HG02840 (cell line): ENCODE results near the gene NACC2.
"Not testable (repeated sequence)": the region's sequence is repeated elsewhere in the genome, so short reads cannot be mapped to it uniquely, and the experiment has no call there.

Experiments used
- ATAC-seq: cut with Tn5 transposase; IDR thresholded peaks from one replicate; pipeline ENCODE4 v1.9.1; 2021; ENCODE audit warnings: mild to moderate bottlenecking, moderate library complexity, moderate number of reproducible peaks; ENCODE audit not compliant: unreplicated experiment, low FRiP score

NACC2 gene

GRCh38 chr9:135968601-135969000 lies 126.5 kb downstream of the NACC2 start:
- ATAC-seq = no peak

GRCh38 chr9:135968083-135968476 lies 127.0 kb downstream of the NACC2 start:
- ATAC-seq = no peak

- ATAC-seq = not testable (repeated sequence)
Measured at GRCh38 chr9:135966916-135967260, 128.2 kb downstream of the NACC2 start.

- ATAC-seq = no peak
Measured at GRCh38 chr9:135965124-135965756, 129.8 kb downstream of the NACC2 start.

- no peak for ATAC-seq
Measured at GRCh38 chr9:135963938-135964337, 131.2 kb downstream of the NACC2 start.

- no peak for ATAC-seq
Measured at GRCh38 chr9:135963338-135963737, 131.8 kb downstream of the NACC2 start.

DNA sequence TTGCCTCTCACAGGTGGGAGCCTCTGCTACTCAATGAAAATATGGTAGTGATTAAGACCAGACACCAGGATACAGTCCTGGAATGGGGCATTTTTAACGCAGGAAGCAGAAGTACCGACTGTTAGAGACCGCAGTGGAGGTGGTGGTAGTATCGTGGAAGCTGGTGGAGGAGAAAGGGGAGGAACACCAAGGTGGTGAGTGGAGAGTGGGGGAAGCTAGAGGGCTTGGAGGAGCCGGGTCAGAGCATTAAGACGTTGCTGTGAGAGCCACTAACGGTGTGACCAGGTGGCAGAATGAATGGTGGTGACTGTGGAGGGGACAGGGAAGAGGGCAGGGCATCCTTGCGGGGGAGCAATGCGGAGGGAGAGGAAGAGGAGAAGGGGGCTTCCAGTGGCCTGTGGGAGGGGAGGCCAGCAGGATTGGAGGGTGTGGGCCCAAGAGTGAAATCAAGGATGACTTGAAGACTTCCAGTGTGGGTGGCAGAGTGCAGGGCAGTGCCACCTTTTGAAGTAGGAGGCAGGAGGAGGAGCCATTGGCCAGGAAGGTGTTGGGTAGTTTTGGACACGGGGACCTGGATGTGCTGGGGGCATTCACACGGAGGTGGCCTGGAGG lies 132.3 kb downstream of the NACC2 start:
- ATAC-seq = no peak

DNA sequence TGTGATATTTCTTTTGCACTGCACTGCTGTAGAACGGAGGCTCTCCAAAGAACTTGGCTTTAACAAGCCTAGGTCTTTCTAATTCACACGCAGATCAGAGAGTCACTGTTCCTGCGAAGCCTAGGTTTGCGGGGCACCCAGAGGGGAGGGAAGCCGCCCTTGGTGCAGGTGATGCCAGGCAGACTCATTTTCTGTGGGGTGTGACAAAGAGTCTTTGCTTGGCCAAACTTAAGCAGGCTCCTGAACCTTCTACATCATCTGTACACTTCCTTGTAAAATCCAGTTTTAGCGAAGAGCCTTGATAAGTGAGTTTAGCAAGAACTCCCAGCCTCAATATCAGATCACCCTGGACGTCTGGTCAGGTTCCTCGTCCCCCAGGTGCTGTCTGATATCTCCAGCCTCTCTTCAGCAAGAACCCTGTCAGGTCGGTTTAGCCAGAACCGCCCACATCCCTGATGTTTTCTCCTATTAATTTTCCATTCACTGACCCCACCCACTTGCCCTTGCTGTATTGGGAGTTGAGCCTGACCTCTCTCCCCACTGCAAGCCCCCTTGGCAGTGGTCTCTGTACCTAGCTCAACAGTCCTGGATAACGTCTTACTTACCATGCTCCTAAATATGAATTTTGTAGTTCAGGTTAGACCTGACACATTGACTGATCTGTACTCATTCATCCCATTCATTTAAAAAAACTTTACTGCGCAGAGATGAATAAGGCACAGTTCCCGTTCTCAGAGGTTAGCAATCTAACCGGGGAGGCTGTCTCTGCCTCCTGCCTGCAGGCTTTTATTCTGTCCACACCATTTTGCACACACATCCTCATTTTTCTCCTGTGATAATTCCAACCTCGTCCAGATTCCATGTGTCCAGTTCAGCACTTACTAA lies 133.0 kb downstream of the NACC2 start:
- ATAC-seq = no peak

DNA sequence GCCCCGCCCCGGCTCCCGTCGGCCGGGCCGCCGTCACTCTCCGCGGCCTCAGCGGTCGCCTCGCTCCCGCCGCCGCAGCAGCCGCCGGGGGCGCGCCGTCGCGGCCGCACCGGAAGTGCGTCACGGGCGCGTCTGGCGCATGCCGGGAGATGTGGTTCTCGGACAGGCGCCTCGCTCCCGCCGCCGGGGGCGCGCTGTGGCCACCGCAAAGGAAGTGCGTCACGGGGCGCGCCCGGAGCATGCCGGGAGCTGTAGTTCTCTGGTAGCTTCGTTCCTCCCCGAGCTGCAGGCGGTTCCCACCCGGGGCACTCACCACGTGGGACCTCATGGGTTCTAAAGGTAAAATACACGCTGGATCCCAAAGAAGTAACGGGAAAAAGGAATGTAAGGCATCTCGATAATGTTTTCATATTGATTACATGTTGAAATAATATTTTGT lies 133.8 kb downstream of the NACC2 start, which contains the start of gene UBAC1:
Gene UBAC1, minus strand, starts transcription at position 97 of the 439 bp plus-strand sequence. CDS start 211 bp downstream, outside the sequence.
- peak; percentile 81 for ATAC-seq

DNA sequence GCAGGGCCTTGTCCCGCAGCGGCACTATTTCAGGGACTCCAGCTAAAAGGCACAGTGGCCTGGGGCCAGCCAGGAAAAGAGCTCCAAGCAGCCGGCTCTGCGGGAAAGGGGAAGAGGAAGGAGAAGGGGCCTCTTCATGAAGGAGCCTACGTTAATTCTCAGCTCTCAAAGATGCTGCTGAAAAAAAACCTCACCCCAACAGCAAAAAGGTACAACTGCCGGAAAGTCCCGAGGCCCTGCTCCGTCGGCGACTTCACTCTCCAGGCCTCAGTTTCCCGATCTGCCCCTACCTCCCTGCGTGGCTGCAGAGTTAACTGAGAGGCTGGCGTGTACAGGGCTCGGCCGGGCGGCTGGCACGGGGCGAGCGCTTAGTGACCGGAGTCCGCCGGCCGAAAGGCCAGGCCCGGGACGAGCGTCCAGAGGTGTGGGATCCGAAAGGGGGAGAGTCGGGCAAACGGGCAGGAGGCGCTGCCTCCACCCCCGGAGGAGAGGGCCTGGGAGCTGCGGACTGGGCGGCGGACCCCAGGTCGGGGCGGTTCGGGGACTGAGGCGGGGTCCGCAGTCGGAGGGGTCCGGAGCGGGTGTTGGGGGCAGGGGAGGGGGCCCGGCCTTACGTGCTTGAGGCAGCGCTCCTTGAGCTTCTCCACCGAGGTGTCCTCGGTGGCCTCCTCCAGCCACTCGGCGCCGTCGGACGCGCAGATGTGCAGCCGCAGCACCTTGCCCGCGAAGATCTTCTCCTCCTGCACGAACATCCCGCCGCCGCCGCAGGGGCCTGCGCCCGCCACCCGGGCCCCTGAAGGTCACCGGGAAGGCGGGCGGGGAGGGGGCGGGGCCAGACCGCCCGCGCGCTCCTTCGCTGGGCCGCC lies 134.4 kb downstream of the NACC2 start:
- ATAC-seq = peak; percentile 28

DNA sequence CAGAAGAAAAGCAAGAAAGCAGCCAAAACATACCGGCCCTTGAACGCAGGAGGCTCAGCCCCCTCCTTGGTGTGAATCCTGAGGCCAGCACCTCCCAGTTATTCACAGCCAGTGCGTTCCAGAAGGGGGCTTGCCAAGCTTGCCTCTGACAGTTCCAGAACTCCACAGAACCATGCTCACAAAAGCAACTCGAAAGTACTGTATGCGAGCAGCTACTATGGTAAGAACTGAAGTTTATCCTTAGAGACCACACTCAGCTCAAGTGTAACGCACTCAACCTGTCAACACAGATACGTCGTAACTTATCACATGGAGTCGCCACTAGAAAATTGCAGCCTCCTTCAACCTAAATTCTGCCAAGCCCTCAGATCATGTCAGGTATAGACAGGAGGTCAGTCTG lies 135.3 kb downstream of the NACC2 start:
- no peak for ATAC-seq

- ATAC-seq = no peak
Measured at GRCh38 chr9:135958485-135958884, 136.6 kb downstream of the NACC2 start.

GRCh38 chr9:135957431-135957830 lies 137.7 kb downstream of the NACC2 start:
- ATAC-seq = no peak

GRCh38 chr9:135956802-135957174 lies 138.3 kb downstream of the NACC2 start:
- no peak for ATAC-seq
